Measurements from ENCODE around the gene IER3. TPM values are rescaled to one million over a fixed set of nuclear protein-coding genes. Genes with fewer than 3 reads are reported as not detected.

IER3 gene
- polyA plus RNA-seq (2013, experiment 1 of 4): 16.7 TPM
- 11.6 TPM for polyA plus RNA-seq (2013, experiment 2 of 4)
- polyA plus RNA-seq (2013, experiment 3 of 4): 13.0 TPM
- polyA plus RNA-seq (2013, experiment 4 of 4): 10.8 TPM

- WGBS, 2 experiments: 0 to 1% methylated on average over 54 of the region's 54 CpGs
- Histone ChIP-seq H3K9me3 (ENCODE audit: control insufficient read depth, low read length) (no peaks in the 10 kb centered on the region), H3K27me3 (ENCODE audit: control insufficient read depth, insufficient read depth, low read length, poor library complexity, severe bottlenecking) (peaks cover 18% of the 10 kb centered on the region), H3K4me1 (ENCODE audit: control insufficient read depth, insufficient read depth, low read length) (peaks cover 14% of the 10 kb centered on the region), H3K27ac (ENCODE audit: insufficient read depth, low read depth, low read length, poor library complexity, severe bottlenecking) (no peak within 1 kb of the TSS), H3K4me3 (ENCODE audit: insufficient read depth, low read depth, low read length) (peak within 1 kb of the TSS; percentile 77), H3K36me3 (ENCODE audit: control insufficient read depth, insufficient read depth, low read length) (peaks cover 7% of the 10 kb centered on the region)
Observed at GRCh38 chr6:30744054-30744805, at the start of gene IER3. Gene IER3, minus strand, starts transcription at chr6:30744547. Its CDS starts 29 bp downstream, at chr6:30744518.

- Histone ChIP-seq H3K4me3 (ENCODE audit: insufficient read depth, low read depth, low read length) (no peak overlapping the region), H3K27ac (ENCODE audit: insufficient read depth, low read depth, low read length, poor library complexity, severe bottlenecking) (no peak overlapping the region), H3K4me1 (ENCODE audit: control insufficient read depth, insufficient read depth, low read length) (no peaks in the 10 kb centered on the region), H3K36me3 (ENCODE audit: control insufficient read depth, insufficient read depth, low read length) (no peaks in the 10 kb centered on the region), H3K9me3 (ENCODE audit: control insufficient read depth, low read length) (no peaks in the 10 kb centered on the region), H3K27me3 (ENCODE audit: control insufficient read depth, insufficient read depth, low read length, poor library complexity, severe bottlenecking) (no peaks in the 10 kb centered on the region)
- WGBS, 2 experiments: 89 to 95% methylated on average over 6 of the region's 6 CpGs
Observed at GRCh38 chr6:30793521-30794194, 49.3 kb upstream of the IER3 start.

GRCh38 chr6:30792786-30793185, 48.4 kb upstream of the IER3 start:
- Histone ChIP-seq H3K27ac (ENCODE audit: insufficient read depth, low read depth, low read length, poor library complexity, severe bottlenecking) (no peak overlapping the region), H3K4me3 (ENCODE audit: insufficient read depth, low read depth, low read length) (no peak overlapping the region), H3K4me1 (ENCODE audit: control insufficient read depth, insufficient read depth, low read length) (no peaks in the 10 kb centered on the region), H3K36me3 (ENCODE audit: control insufficient read depth, insufficient read depth, low read length) (no peaks in the 10 kb centered on the region), H3K27me3 (ENCODE audit: control insufficient read depth, insufficient read depth, low read length, poor library complexity, severe bottlenecking) (no peaks in the 10 kb centered on the region), H3K9me3 (ENCODE audit: control insufficient read depth, low read length) (no peaks in the 10 kb centered on the region)
- 92 to 96% methylated on average over 1 to 2 of the region's 2 CpGs for WGBS, 2 experiments

GRCh38 chr6:30790724-30791383, 46.5 kb upstream of the IER3 start:
- 71 to 79% methylated on average over 4 of the region's 4 CpGs for WGBS, 2 experiments
- H3K36me3 ChIP-seq (ENCODE audit: control insufficient read depth, insufficient read depth, low read length): no peaks in the 10 kb centered on the region
- no peak overlapping the region for H3K4me3 ChIP-seq (ENCODE audit: insufficient read depth, low read depth, low read length)
- no peak overlapping the region for H3K27ac ChIP-seq (ENCODE audit: insufficient read depth, low read depth, low read length, poor library complexity, severe bottlenecking)
- H3K27me3 ChIP-seq (ENCODE audit: control insufficient read depth, insufficient read depth, low read length, poor library complexity, severe bottlenecking): no peaks in the 10 kb centered on the region
- H3K9me3 ChIP-seq (ENCODE audit: control insufficient read depth, low read length): no peaks in the 10 kb centered on the region
- H3K4me1 ChIP-seq (ENCODE audit: control insufficient read depth, insufficient read depth, low read length): no peaks in the 10 kb centered on the region

- Histone ChIP-seq H3K9me3 (ENCODE audit: control insufficient read depth, low read length) (no peaks in the 10 kb centered on the region), H3K4me1 (ENCODE audit: control insufficient read depth, insufficient read depth, low read length) (no peaks in the 10 kb centered on the region), H3K36me3 (ENCODE audit: control insufficient read depth, insufficient read depth, low read length) (no peaks in the 10 kb centered on the region), H3K27ac (ENCODE audit: insufficient read depth, low read depth, low read length, poor library complexity, severe bottlenecking) (no peak overlapping the region), H3K27me3 (ENCODE audit: control insufficient read depth, insufficient read depth, low read length, poor library complexity, severe bottlenecking) (no peaks in the 10 kb centered on the region), H3K4me3 (ENCODE audit: insufficient read depth, low read depth, low read length) (no peak overlapping the region)
- 84 to 94% methylated on average over 1 of the region's 1 CpG for WGBS, 2 experiments
Observed at GRCh38 chr6:30789606-30790005, 45.3 kb upstream of the IER3 start.

GRCh38 chr6:30787954-30788353, 43.6 kb upstream of the IER3 start:
- Histone ChIP-seq H3K4me3 (ENCODE audit: insufficient read depth, low read depth, low read length) (no peak overlapping the region), H3K27me3 (ENCODE audit: control insufficient read depth, insufficient read depth, low read length, poor library complexity, severe bottlenecking) (no peaks in the 10 kb centered on the region), H3K9me3 (ENCODE audit: control insufficient read depth, low read length) (no peaks in the 10 kb centered on the region), H3K27ac (ENCODE audit: insufficient read depth, low read depth, low read length, poor library complexity, severe bottlenecking) (no peak overlapping the region), H3K4me1 (ENCODE audit: control insufficient read depth, insufficient read depth, low read length) (no peaks in the 10 kb centered on the region), H3K36me3 (ENCODE audit: control insufficient read depth, insufficient read depth, low read length) (no peaks in the 10 kb centered on the region)
- 90 to 95% methylated on average over 4 to 5 of the region's 5 CpGs for WGBS, 2 experiments

- no peaks in the 10 kb centered on the region for H3K4me1 ChIP-seq (ENCODE audit: control insufficient read depth, insufficient read depth, low read length)
- H3K27me3 ChIP-seq (ENCODE audit: control insufficient read depth, insufficient read depth, low read length, poor library complexity, severe bottlenecking): no peaks in the 10 kb centered on the region
- H3K9me3 ChIP-seq (ENCODE audit: control insufficient read depth, low read length): no peaks in the 10 kb centered on the region
- no peaks in the 10 kb centered on the region for H3K36me3 ChIP-seq (ENCODE audit: control insufficient read depth, insufficient read depth, low read length)
- no peak overlapping the region for H3K4me3 ChIP-seq (ENCODE audit: insufficient read depth, low read depth, low read length)
- no peak overlapping the region for H3K27ac ChIP-seq (ENCODE audit: insufficient read depth, low read depth, low read length, poor library complexity, severe bottlenecking)
Observed at GRCh38 chr6:30782425-30783014, 38.2 kb upstream of the IER3 start.

- no peaks in the 10 kb centered on the region for H3K4me1 ChIP-seq (ENCODE audit: control insufficient read depth, insufficient read depth, low read length)
- no peaks in the 10 kb centered on the region for H3K27me3 ChIP-seq (ENCODE audit: control insufficient read depth, insufficient read depth, low read length, poor library complexity, severe bottlenecking)
- H3K27ac ChIP-seq (ENCODE audit: insufficient read depth, low read depth, low read length, poor library complexity, severe bottlenecking): no peak overlapping the region
- H3K9me3 ChIP-seq (ENCODE audit: control insufficient read depth, low read length): no peaks in the 10 kb centered on the region
- 93 to 94% methylated on average over 13 of the region's 13 CpGs for WGBS, 2 experiments
- H3K36me3 ChIP-seq (ENCODE audit: control insufficient read depth, insufficient read depth, low read length): no peaks in the 10 kb centered on the region
- H3K4me3 ChIP-seq (ENCODE audit: insufficient read depth, low read depth, low read length): no peak overlapping the region
Observed at GRCh38 chr6:30781743-30782424, 37.5 kb upstream of the IER3 start.

- Histone ChIP-seq H3K27me3 (ENCODE audit: control insufficient read depth, insufficient read depth, low read length, poor library complexity, severe bottlenecking) (no peaks in the 10 kb centered on the region), H3K27ac (ENCODE audit: insufficient read depth, low read depth, low read length, poor library complexity, severe bottlenecking) (no peak overlapping the region), H3K4me3 (ENCODE audit: insufficient read depth, low read depth, low read length) (no peak overlapping the region), H3K4me1 (ENCODE audit: control insufficient read depth, insufficient read depth, low read length) (no peaks in the 10 kb centered on the region), H3K9me3 (ENCODE audit: control insufficient read depth, low read length) (no peaks in the 10 kb centered on the region), H3K36me3 (ENCODE audit: control insufficient read depth, insufficient read depth, low read length) (no peaks in the 10 kb centered on the region)
- 94 to 96% methylated on average over 4 of the region's 4 CpGs for WGBS, 2 experiments
Observed at GRCh38 chr6:30781395-30781742, 37.0 kb upstream of the IER3 start.

- Histone ChIP-seq H3K4me1 (ENCODE audit: control insufficient read depth, insufficient read depth, low read length) (no peaks in the 10 kb centered on the region), H3K27ac (ENCODE audit: insufficient read depth, low read depth, low read length, poor library complexity, severe bottlenecking) (no peak overlapping the region), H3K4me3 (ENCODE audit: insufficient read depth, low read depth, low read length) (no peak overlapping the region), H3K36me3 (ENCODE audit: control insufficient read depth, insufficient read depth, low read length) (no peaks in the 10 kb centered on the region), H3K9me3 (ENCODE audit: control insufficient read depth, low read length) (no peaks in the 10 kb centered on the region), H3K27me3 (ENCODE audit: control insufficient read depth, insufficient read depth, low read length, poor library complexity, severe bottlenecking) (no peaks in the 10 kb centered on the region)
- WGBS, 2 experiments: 95% methylated on average over 1 of the region's 1 CpG
Observed at GRCh38 chr6:30780642-30780920, 36.2 kb upstream of the IER3 start.

Measured in ectodermal cell (in vitro differentiated cells).